SK-N-SH treated with all-trans-retinoic acid at 6 μM for 48 hours (cell line): ENCODE data around the gene FHL5.

Experiments used
- ATAC-seq: fragments of 200-7000 bp; cut with Tn5 transposase; 3 replicates; pipeline ENCODE4 v1.9.1; 2020; ENCODE audit warnings: mild to moderate bottlenecking, moderate library complexity
- ARNTL ChIP-seq: fragments of 450-650 bp; formaldehyde crosslinking; IDR thresholded peaks from 2 replicates; pipeline ENCODE4 v1.5.0; 2020; ENCODE audit warnings: low read depth, mild to moderate bottlenecking, moderate library complexity, borderline replicate concordance
- BACH2 ChIP-seq: fragments of 250-450 bp; sonication (Bioruptor Pico); IDR thresholded peaks from 2 replicates; pipeline ENCODE4 v1.9.0; 2021; ENCODE audit warnings: mild to moderate bottlenecking, borderline replicate concordance
- ESRRG ChIP-seq: fragments of 250-450 bp; sonication (Bioruptor Pico); IDR thresholded peaks from 2 replicates; pipeline ENCODE4 v1.6.1; 2021; ENCODE audit warnings: mild to moderate bottlenecking
- GLIS3 ChIP-seq: fragments of 250-450 bp; sonication (Bioruptor Pico); IDR thresholded peaks from 2 replicates; pipeline ENCODE4 v1.5.0; 2020; ENCODE audit warnings: mild to moderate bottlenecking, moderate library complexity
- ISL1 ChIP-seq: fragments of 250-450 bp; sonication (Bioruptor Pico); IDR thresholded peaks from 2 replicates; pipeline ENCODE4 v2.1.2; 2022; ENCODE audit warnings: mild to moderate bottlenecking, moderate library complexity
- OSR1 ChIP-seq: fragments of 250-450 bp; sonication (Bioruptor Pico); IDR thresholded peaks from 2 replicates; pipeline ENCODE4 v1.8.0; 2022; ENCODE audit warnings: moderate library complexity, mild to moderate bottlenecking, inconsistent platforms
- PPARA ChIP-seq: fragments of 250-450 bp; sonication (Bioruptor Pico); IDR thresholded peaks from 2 replicates; pipeline ENCODE4 v1.5.0; 2020; ENCODE audit warnings: mild to moderate bottlenecking, borderline replicate concordance
- RARB ChIP-seq: fragments of 250-450 bp; sonication (Bioruptor Pico); IDR thresholded peaks from 2 replicates; pipeline ENCODE4 v1.8.0; 2021; ENCODE audit warnings: mild to moderate bottlenecking, moderate library complexity
- SNAI2 ChIP-seq: fragments of 250-450 bp; sonication (Bioruptor Pico); IDR thresholded peaks from 2 replicates; pipeline ENCODE4 v1.5.0; 2020; ENCODE audit warnings: mild to moderate bottlenecking, moderate library complexity
- TOX ChIP-seq: fragments of 250-450 bp; sonication (Bioruptor Pico); IDR thresholded peaks from 2 replicates; pipeline ENCODE4 v1.8.0; 2021; ENCODE audit warnings: mild to moderate bottlenecking, moderate library complexity, borderline replicate concordance
- ZC3H10 ChIP-seq: fragments of 250-450 bp; sonication (Bioruptor Pico); IDR thresholded peaks from 2 replicates; pipeline ENCODE4 v1.5.1; 2021; ENCODE audit warnings: mild to moderate bottlenecking, moderate library complexity
- ZFP3 ChIP-seq: fragments of 250-450 bp; sonication (Bioruptor Pico); IDR thresholded peaks from 2 replicates; pipeline ENCODE4 v1.5.0; 2020; ENCODE audit warnings: mild to moderate bottlenecking, moderate library complexity
- ZFP30 ChIP-seq: fragments of 450-650 bp; formaldehyde crosslinking; IDR thresholded peaks from 2 replicates; pipeline ENCODE4 v1.5.0; 2022; ENCODE audit warnings: mild to moderate bottlenecking, moderate library complexity
- ZNF565 ChIP-seq: fragments of 450-650 bp; formaldehyde crosslinking; conservative IDR thresholded peaks from 2 replicates; pipeline ENCODE4 v1.5.0; 2020; ENCODE audit warnings: low read depth, mild to moderate bottlenecking, moderate library complexity
- ZNF70 ChIP-seq: fragments of 450-650 bp; formaldehyde crosslinking; IDR thresholded peaks from 2 replicates; pipeline ENCODE4 v1.5.0; 2020; ENCODE audit warnings: mild to moderate bottlenecking, moderate library complexity
- ZNF8 ChIP-seq: fragments of 450-650 bp; formaldehyde crosslinking; IDR thresholded peaks from 2 replicates; pipeline ENCODE4 v1.5.0; 2020; ENCODE audit warnings: mild to moderate bottlenecking, moderate library complexity
- TF ChIP-seq, protein P1 (sequence below): fragments of 250-450 bp; sonication (Bioruptor Pico); IDR thresholded peaks from 2 replicates; pipeline ENCODE4 v1.8.0; 2021; ENCODE audit warnings: low read depth, mild to moderate bottlenecking, moderate library complexity, borderline replicate concordance
- TF ChIP-seq, protein P2 (sequence below): fragments of 250-450 bp; sonication (Bioruptor Pico); IDR thresholded peaks from 2 replicates; pipeline ENCODE4 v1.8.0; 2020; ENCODE audit warnings: mild to moderate bottlenecking, moderate library complexity, borderline replicate concordance
- TF ChIP-seq, protein P3 (sequence below): fragments of 250-450 bp; sonication (Bioruptor Pico); IDR thresholded peaks from 2 replicates; pipeline ENCODE4 v1.5.1; 2021; ENCODE audit warnings: mild to moderate bottlenecking, moderate library complexity
- TF ChIP-seq, protein P4 (sequence below): fragments of 250-450 bp; sonication (Bioruptor Pico); IDR thresholded peaks from 2 replicates; pipeline ENCODE4 v1.5.0; 2020; ENCODE audit warnings: mild to moderate bottlenecking, moderate library complexity

The FHL5 gene

DNA sequence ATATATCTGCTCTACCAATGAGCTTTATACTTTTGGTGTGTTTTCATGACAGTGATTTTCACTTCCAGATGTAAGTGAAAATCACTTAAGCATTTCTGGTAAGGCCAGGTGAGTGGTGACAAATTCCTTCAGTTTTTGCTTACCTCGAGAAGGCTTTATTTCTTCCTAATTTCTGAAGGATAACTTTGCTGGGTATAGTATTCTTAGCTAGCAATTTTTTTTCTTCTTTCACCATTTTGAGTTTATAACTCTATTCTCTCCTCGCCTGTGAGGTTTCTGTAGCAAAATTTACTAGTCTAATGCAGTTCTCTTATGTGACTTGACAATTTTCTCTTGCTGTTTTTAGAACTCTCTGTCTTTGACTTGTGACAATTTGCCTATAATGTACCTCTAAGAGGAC, 7.1 kb downstream of the FHL5 start:
- TF ChIP-seq RARB (CRISPR knock-in tag), result no peak
- TF ChIP-seq, protein P1, sequence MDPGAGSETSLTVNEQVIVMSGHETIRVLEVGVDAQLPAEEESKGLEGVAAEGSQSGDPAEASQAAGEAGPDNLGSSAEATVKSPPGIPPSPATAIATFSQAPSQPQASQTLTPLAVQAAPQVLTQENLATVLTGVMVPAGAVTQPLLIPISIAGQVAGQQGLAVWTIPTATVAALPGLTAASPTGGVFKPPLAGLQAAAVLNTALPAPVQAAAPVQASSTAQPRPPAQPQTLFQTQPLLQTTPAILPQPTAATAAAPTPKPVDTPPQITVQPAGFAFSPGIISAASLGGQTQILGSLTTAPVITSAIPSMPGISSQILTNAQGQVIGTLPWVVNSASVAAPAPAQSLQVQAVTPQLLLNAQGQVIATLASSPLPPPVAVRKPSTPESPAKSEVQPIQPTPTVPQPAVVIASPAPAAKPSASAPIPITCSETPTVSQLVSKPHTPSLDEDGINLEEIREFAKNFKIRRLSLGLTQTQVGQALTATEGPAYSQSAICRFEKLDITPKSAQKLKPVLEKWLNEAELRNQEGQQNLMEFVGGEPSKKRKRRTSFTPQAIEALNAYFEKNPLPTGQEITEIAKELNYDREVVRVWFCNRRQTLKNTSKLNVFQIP (CRISPR knock-in tag), result no peak
- no peak for TF ChIP-seq ZFP30 (CRISPR knock-in tag)
- no peak for TF ChIP-seq ZNF565 (CRISPR knock-in tag)
- TF ChIP-seq, protein P2, sequence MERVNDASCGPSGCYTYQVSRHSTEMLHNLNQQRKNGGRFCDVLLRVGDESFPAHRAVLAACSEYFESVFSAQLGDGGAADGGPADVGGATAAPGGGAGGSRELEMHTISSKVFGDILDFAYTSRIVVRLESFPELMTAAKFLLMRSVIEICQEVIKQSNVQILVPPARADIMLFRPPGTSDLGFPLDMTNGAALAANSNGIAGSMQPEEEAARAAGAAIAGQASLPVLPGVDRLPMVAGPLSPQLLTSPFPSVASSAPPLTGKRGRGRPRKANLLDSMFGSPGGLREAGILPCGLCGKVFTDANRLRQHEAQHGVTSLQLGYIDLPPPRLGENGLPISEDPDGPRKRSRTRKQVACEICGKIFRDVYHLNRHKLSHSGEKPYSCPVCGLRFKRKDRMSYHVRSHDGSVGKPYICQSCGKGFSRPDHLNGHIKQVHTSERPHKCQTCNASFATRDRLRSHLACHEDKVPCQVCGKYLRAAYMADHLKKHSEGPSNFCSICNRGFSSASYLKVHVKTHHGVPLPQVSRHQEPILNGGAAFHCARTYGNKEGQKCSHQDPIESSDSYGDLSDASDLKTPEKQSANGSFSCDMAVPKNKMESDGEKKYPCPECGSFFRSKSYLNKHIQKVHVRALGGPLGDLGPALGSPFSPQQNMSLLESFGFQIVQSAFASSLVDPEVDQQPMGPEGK, result no peak
- ATAC-seq, result no peak

DNA sequence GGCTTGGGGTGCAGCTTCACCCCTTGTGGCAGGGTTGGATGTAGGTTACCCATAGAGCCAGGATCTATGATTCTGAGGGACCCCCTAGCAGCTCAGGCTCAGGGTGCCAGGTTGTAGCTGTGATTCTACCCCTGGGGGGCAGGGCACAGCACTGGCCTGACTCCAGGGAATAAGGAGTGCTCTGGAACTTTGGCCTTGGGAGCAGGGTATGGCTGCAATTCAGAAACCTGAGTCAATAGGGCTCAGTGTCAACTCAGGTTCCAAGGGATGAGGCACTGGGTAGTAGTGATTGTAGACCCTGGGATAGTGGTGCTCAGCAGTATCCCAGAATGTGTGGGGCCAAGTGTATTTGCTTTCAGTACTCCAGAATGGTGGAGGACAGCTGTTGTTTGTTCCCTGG, 8.6 kb downstream of the FHL5 start:
- TF ChIP-seq ZC3H10 (CRISPR knock-in tag) (no peak), RARB (CRISPR knock-in tag) (no peak), ZFP3 (CRISPR knock-in tag) (no peak), ZFP30 (CRISPR knock-in tag) (no peak), ZNF565 (CRISPR knock-in tag) (no peak), GLIS3 (CRISPR knock-in tag) (no peak), ZNF8 (CRISPR knock-in tag) (no peak), TOX (CRISPR knock-in tag) (no peak), SNAI2 (CRISPR knock-in tag) (no peak), ZNF70 (CRISPR knock-in tag) (no peak), BACH2 (CRISPR knock-in tag) (no peak), PPARA (CRISPR knock-in tag) (no peak), ISL1 (no peak), ESRRG (no peak)
- TF ChIP-seq, protein P3, sequence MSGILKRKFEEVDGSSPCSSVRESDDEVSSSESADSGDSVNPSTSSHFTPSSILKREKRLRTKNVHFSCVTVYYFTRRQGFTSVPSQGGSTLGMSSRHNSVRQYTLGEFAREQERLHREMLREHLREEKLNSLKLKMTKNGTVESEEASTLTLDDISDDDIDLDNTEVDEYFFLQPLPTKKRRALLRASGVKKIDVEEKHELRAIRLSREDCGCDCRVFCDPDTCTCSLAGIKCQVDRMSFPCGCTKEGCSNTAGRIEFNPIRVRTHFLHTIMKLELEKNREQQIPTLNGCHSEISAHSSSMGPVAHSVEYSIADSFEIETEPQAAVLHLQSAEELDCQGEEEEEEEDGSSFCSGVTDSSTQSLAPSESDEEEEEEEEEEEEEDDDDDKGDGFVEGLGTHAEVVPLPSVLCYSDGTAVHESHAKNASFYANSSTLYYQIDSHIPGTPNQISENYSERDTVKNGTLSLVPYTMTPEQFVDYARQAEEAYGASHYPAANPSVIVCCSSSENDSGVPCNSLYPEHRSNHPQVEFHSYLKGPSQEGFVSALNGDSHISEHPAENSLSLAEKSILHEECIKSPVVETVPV, result no peak
- TF ChIP-seq, protein P1 (CRISPR knock-in tag), result no peak
- TF ChIP-seq, all 23 proteins: peak for 0
- ATAC-seq, result no peak

DNA sequence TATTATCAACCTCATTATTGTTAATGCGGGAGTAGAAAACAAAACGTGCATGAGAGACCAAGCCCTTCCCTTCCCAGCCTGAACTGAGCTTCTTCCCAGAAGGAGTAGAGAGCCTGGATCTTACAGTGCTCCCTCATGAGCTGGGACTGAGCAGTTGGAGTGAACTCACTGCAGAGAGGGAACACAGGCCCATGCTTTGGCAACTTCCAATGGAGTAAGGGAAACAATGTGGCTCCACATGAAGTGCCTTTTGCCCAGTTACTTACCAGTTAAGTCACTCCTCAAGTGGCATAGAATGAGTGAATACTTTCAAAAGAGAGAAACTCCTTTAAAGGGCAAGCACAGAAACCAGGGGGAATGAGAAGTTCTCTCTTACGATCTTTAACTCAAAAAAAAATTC, 12.4 kb downstream of the FHL5 start:
- TF ChIP-seq ZNF8 (CRISPR knock-in tag), result no peak
- no peak for ATAC-seq

DNA sequence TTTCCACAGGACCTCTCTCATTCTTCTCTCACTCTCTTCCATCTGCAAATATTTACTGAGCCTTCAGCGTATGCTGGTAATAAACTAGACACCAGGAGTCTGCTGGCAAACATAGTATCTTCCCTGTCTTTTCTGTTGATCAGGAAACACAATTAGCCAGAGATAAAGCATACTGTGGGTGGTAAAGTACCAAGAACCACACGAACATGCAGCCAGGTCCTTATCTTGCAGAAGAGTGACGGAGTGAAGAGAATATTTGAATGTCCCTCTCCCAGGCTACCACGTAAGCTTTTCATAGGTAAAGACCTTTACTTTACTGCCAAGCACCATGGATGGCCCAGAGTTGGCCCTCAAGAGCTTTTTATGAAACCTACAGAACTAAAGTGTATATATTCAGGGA, 13.3 kb downstream of the FHL5 start:
- no peak for ATAC-seq
- TF ChIP-seq ISL1, result no peak
- TF ChIP-seq ARNTL (CRISPR knock-in tag), result no peak
- TF ChIP-seq, all 23 proteins: peak for 0

DNA sequence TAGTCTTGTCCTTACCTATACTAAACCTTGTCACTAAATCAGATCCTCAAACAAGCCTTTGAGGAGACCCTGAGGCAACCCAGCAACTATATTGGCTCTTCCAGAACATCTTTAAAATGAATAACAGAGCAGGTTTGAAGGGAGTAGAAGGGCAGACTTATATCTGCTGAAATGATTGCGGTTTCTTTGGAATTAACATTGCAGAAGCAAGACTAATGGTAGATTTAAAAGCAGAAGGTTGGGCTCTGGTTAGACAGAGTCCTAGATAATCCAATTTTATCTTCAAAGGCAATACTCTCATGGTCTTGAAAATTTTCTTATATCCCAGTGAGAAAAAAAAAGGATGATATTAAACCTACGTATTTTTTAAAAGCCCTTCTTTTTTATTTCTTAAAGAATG, 19.1 kb downstream of the FHL5 start:
- ATAC-seq, result no peak
- TF ChIP-seq GLIS3 (CRISPR knock-in tag), result no peak
- no peak for TF ChIP-seq SNAI2 (CRISPR knock-in tag)
- TF ChIP-seq, protein P4, sequence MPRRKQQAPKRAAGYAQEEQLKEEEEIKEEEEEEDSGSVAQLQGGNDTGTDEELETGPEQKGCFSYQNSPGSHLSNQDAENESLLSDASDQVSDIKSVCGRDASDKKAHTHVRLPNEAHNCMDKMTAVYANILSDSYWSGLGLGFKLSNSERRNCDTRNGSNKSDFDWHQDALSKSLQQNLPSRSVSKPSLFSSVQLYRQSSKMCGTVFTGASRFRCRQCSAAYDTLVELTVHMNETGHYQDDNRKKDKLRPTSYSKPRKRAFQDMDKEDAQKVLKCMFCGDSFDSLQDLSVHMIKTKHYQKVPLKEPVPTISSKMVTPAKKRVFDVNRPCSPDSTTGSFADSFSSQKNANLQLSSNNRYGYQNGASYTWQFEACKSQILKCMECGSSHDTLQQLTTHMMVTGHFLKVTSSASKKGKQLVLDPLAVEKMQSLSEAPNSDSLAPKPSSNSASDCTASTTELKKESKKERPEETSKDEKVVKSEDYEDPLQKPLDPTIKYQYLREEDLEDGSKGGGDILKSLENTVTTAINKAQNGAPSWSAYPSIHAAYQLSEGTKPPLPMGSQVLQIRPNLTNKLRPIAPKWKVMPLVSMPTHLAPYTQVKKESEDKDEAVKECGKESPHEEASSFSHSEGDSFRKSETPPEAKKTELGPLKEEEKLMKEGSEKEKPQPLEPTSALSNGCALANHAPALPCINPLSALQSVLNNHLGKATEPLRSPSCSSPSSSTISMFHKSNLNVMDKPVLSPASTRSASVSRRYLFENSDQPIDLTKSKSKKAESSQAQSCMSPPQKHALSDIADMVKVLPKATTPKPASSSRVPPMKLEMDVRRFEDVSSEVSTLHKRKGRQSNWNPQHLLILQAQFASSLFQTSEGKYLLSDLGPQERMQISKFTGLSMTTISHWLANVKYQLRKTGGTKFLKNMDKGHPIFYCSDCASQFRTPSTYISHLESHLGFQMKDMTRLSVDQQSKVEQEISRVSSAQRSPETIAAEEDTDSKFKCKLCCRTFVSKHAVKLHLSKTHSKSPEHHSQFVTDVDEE (CRISPR knock-in tag), result no peak
- TF ChIP-seq ISL1, result no peak
- TF ChIP-seq, protein P3, result no peak
- no peak for TF ChIP-seq ZNF8 (CRISPR knock-in tag)
- no peak for TF ChIP-seq ZC3H10 (CRISPR knock-in tag)
- no peak for TF ChIP-seq OSR1 (CRISPR knock-in tag)
- TF ChIP-seq ZFP3 (CRISPR knock-in tag), result no peak
- no peak for TF ChIP-seq BACH2 (CRISPR knock-in tag)
